Esophagus squamous epithelium (tissue), 4 donors: ENCODE measurements around the gene PTAR1.

ENCODE experiments used
- CTCF ChIP-seq, 6 experiments: fragments of 450-650 bp in 4 of 6; fragments of 200-600 bp in 2 of 6; sonication (generic) in 2 of 6; IDR thresholded peaks; one replicate each; pipeline ENCODE4 v1.5.1; 2016 to 2019; ENCODE audit warnings: antibody characterized with exemption in 6 of 6, mild to moderate bottlenecking in 4 of 6, moderate library complexity in 4 of 6
- POLR2A ChIP-seq, 4 donors: fragments of 450-650 bp; IDR thresholded peaks; one replicate each; pipeline ENCODE4 v1.6.1; 2017; ENCODE audit warnings: antibody characterized with exemption in 4 of 4, mild to moderate bottlenecking in 4 of 4, moderate library complexity in 3 of 4

- TF ChIP-seq POLR2A (IDR thresholded peaks at IDR 0.05) = no peak
- no peak for TF ChIP-seq CTCF (IDR thresholded peaks at IDR 0.05)
Measured at GRCh38 chr9:69805962-69806515, 46.2 kb upstream of the PTAR1 start.
